ENCODE data around the gene FGD6. TPM values are rescaled to one million over a fixed set of nuclear protein-coding genes. Genes with fewer than 3 reads are reported as not detected.
A peak's percentile ranks its signal among the peaks of the same experiment; 100 is the strongest.
"Not testable (repeated sequence)": the region's sequence is repeated elsewhere in the genome, so short reads cannot be mapped to it uniquely, and the experiment has no call there.

Gene FGD6
- total RNA-seq, 4 donors from 2014 or later, result 14.9 to 24.3 (median 22.4) TPM

DNA sequence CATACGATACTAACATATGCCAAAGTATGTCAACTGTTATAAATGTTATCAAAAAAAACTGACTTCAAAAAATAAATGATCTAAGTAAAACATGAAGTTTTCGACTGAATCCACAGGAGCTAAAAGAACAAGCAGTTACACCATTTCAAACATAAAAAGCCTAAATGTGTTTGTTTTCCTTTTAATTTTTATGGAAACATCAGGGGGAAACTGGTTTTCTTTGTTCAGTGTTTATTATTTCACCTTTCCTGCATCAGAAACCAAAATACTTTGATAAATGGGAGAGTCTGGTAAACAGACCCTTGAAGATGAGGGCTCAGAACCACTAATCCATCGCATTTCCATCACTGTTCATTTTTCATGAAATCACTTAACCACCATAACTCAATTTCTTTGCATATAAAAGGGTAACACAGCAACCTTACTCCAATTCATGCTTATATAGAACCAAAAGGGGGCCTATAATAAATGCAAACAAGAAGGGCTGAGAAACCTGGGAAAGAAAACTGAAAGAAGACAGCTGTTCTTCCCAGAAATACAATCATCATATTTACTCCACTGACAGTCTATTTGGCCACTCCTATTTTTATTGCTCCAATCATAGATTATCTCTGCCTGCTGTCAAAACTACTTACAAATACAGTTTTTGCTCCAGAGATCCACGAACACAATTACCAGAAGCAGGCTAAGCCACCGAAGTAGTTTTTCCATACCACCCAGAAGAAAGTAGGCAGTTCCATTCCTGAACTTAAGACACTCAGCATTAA lies 17.0 kb downstream of the FGD6 start:
- no peak for DNase-seq
- peak overlapping the region in 3 of 4 donors; percentile 63 to 74 (median 71) for H3K27ac ChIP-seq
- H3K9me3 ChIP-seq, result no peaks in the 10 kb centered on the region
- H3K36me3 ChIP-seq, result no peaks in the 10 kb centered on the region
- TF ChIP-seq, protein P1, sequence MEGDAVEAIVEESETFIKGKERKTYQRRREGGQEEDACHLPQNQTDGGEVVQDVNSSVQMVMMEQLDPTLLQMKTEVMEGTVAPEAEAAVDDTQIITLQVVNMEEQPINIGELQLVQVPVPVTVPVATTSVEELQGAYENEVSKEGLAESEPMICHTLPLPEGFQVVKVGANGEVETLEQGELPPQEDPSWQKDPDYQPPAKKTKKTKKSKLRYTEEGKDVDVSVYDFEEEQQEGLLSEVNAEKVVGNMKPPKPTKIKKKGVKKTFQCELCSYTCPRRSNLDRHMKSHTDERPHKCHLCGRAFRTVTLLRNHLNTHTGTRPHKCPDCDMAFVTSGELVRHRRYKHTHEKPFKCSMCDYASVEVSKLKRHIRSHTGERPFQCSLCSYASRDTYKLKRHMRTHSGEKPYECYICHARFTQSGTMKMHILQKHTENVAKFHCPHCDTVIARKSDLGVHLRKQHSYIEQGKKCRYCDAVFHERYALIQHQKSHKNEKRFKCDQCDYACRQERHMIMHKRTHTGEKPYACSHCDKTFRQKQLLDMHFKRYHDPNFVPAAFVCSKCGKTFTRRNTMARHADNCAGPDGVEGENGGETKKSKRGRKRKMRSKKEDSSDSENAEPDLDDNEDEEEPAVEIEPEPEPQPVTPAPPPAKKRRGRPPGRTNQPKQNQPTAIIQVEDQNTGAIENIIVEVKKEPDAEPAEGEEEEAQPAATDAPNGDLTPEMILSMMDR (IDR thresholded peaks at IDR 0.05), result no peak
- TF ChIP-seq POLR2A (IDR thresholded peaks at IDR 0.05), result peak in 1 of 2 donors; percentile 22
- peak overlapping the region in 2 of 4 donors; percentile 21 to 30 for H3K4me3 ChIP-seq
- H3K27me3 ChIP-seq, result no peaks in the 10 kb centered on the region
- H3K4me1 ChIP-seq, result peaks cover 0 to 26% (median 3%) of the 10 kb centered on the region in 4 donors

DNA sequence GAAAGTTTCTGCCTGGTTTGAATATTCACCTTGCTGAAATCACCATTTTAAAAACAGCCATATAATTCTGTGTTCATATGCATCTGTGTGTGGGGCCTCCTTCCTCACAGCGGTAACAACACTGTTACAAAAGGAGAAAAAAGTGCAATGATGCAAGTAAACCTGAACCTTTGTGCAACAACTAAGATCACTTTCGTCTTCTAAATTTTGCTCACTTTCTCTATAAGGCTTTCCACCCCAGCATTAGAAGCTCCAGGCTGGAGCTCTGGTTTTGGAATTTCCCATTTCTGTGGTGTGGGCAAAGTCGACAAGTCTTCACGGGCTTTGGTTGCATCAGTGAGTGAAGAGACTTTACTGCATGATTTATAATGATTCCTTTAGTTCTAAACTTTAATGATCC lies 18.4 kb downstream of the FGD6 start:
- no peaks in the 10 kb centered on the region for H3K9me3 ChIP-seq
- no peak for DNase-seq
- TF ChIP-seq, protein P1 (IDR thresholded peaks at IDR 0.05), result no peak
- TF ChIP-seq POLR2A (IDR thresholded peaks at IDR 0.05), result no peak
- H3K27me3 ChIP-seq, result no peaks in the 10 kb centered on the region
- no peaks in the 10 kb centered on the region for H3K36me3 ChIP-seq
- H3K4me3 ChIP-seq, result no peak overlapping the region
- peak overlapping the region in 1 of 4 donors; percentile 74 for H3K27ac ChIP-seq
- peaks cover 0 to 21% (median 3%) of the 10 kb centered on the region in 4 donors for H3K4me1 ChIP-seq

DNA sequence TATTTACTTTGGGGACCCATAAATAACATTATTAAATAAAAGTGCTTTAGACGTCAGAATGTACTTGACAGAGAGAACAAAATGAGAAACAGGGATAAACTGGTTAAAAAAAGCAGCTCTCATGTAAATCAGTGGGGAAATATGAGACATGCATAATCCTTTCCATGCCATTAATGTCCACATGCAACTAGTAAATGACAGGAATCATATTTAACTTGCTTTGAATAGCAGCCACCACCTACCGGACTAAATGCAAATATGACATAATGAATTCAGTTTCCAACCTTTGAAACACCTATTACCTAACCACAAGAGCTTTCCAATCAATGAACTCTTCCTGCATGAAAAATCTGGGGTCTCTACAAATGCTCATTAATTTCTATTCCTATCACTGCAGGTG lies 19.6 kb downstream of the FGD6 start:
- Histone ChIP-seq H3K36me3 (no peaks in the 10 kb centered on the region), H3K4me3 (no peak overlapping the region), H3K27me3 (no peaks in the 10 kb centered on the region), H3K9me3 (no peaks in the 10 kb centered on the region), H3K4me1 (peaks cover 0 to 13% (median 3%) of the 10 kb centered on the region in 4 donors), H3K27ac (no peak overlapping the region)
- no peak for DNase-seq
- TF ChIP-seq POLR2A (IDR thresholded peaks at IDR 0.05), result no peak
- TF ChIP-seq, protein P1 (IDR thresholded peaks at IDR 0.05), result no peak

DNA sequence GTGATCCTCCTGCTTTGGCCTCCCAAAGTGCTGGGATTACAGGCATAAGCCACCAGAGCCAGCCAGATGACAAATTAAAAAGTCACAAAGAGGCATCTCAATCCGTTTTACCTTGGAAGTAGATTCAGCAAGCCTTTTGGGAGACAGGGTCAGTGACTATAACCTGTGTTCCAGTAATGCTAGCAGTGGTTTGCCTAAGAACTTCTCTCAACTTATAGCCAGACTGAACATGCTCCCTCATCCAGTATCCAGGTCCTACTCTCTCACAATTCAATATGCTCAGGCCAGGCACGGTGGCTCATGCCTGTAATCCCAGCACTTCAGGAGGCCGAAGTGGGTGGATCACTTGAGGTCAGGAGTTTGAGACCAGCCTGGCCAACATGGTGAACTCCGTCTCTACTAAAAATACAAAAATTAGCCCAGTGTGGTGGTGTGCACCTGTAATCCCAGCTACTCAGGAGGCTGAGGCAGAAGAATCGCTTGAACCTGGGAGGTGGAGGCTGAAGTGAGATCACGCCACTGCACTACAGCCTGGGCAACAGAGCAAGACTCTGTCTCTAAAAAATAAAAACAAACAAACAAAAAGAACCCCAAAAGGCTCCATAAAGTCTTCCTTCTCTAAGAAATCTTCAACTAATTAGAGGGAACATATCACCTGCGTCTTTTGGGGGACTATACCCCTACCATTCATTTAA lies 20.2 kb downstream of the FGD6 start:
- not testable (repeated sequence) for H3K27ac ChIP-seq, DNase-seq, H3K27me3 ChIP-seq, H3K9me3 ChIP-seq, H3K36me3 ChIP-seq, H3K4me3 ChIP-seq, H3K4me1 ChIP-seq

DNA sequence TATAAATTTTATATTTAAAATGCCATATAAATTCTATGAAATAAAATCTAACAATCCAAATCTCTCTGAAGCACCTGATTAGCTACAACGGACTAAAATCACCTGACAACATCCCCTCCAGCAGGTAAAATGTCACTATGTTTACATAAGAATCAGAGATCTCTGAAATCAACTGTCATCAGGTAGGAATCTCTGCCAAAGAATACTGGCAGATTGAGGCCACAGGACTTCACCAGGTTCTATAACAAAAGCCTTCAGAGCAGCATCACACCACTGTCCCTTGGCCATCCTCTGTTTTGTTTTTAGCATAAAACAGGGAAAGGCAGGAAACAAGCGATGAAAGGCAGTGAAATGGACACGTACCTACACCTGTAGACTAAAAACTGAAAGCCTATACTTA lies 22.1 kb downstream of the FGD6 start:
- H3K27ac ChIP-seq, result no peak overlapping the region
- no peak for TF ChIP-seq POLR2A (IDR thresholded peaks at IDR 0.05)
- TF ChIP-seq, protein P1 (IDR thresholded peaks at IDR 0.05), result no peak
- no peak for DNase-seq

DNA sequence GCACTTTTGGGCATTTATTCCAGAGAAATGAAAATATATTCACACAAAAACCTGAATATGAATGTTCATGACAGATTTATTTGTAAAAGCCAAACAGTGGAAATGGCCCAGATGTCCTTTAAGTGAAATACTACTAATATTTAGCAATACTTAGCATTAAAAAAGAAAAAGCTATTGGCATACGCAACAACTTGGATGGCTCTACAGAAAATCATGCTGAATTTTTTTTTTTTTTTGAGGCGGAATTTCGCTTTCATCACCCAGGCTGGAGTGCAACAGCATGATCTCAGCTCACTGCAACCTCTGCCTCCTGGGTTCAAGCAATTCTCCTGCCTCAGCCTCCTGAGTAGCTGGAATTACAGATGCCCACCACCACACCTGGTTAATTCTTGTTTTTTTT lies 24.1 kb downstream of the FGD6 start:
- no peak overlapping the region for H3K4me3 ChIP-seq
- DNase-seq, result no peak
- no peaks in the 10 kb centered on the region for H3K36me3 ChIP-seq
- H3K27me3 ChIP-seq, result no peaks in the 10 kb centered on the region
- no peak for TF ChIP-seq POLR2A (IDR thresholded peaks at IDR 0.05)
- TF ChIP-seq, protein P1 (IDR thresholded peaks at IDR 0.05), result no peak
- no peaks in the 10 kb centered on the region for H3K4me1 ChIP-seq
- no peaks in the 10 kb centered on the region for H3K9me3 ChIP-seq
- no peak overlapping the region for H3K27ac ChIP-seq

More for the DNA sequence above, 22.1 kb downstream of the FGD6 start:
- Histone ChIP-seq H3K4me3 (no peak overlapping the region), H3K36me3 (no peaks in the 10 kb centered on the region), H3K4me1 (no peaks in the 10 kb centered on the region), H3K27me3 (no peaks in the 10 kb centered on the region), H3K9me3 (no peaks in the 10 kb centered on the region)
